ENCODE measurements around the gene CD180.

CD180 gene

DNA sequence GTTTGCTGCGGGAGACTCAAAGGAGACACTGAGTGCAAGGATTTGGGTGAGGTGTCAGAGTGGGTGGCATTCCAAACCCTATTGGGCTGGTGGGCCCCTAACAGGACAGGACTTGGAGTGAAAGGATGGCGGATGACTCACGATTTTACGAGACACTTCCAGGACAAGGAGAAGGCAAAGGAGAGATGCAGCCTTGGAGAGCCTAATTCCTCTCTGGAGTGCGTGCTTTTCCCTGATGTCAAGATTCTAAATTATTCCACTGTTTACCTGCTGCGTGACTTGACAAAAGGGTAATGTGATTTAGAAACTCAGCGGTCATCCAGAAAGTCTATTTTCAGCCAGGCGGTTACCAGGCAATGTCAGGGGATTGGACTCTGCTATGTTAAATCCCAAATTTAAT, 41.6 kb upstream of the CD180 start:
- H3K79me2 ChIP-seq (ENCODE audit: insufficient read depth, low read depth): no peaks in the 10 kb centered on the region
- no peaks in the 10 kb centered on the region for H3K27me3 ChIP-seq (ENCODE audit: insufficient read depth, low read depth)
- no peaks in the 10 kb centered on the region for H4K20me1 ChIP-seq (ENCODE audit: insufficient read depth)
- TF ChIP-seq CTCF (conservative IDR thresholded peaks at IDR 0.05; ENCODE audit: low read depth, low read length): no peak
- H3K9ac ChIP-seq: no peak overlapping the region
- no peak overlapping the region for H3K27ac ChIP-seq
- H3K4me2 ChIP-seq: no peak overlapping the region
- peaks cover 8% of the 10 kb centered on the region for H3K4me1 ChIP-seq (ENCODE audit: low read depth, poor library complexity, severe bottlenecking)
- H3K36me3 ChIP-seq (ENCODE audit: insufficient read depth): no peaks in the 10 kb centered on the region
- no peak overlapping the region for H2AFZ ChIP-seq (ENCODE audit: low read depth)
- H3K4me3 ChIP-seq (IDR thresholded peaks at IDR 0.05; ENCODE audit: insufficient read depth, low read depth, low read length): no peak overlapping the region

DNA sequence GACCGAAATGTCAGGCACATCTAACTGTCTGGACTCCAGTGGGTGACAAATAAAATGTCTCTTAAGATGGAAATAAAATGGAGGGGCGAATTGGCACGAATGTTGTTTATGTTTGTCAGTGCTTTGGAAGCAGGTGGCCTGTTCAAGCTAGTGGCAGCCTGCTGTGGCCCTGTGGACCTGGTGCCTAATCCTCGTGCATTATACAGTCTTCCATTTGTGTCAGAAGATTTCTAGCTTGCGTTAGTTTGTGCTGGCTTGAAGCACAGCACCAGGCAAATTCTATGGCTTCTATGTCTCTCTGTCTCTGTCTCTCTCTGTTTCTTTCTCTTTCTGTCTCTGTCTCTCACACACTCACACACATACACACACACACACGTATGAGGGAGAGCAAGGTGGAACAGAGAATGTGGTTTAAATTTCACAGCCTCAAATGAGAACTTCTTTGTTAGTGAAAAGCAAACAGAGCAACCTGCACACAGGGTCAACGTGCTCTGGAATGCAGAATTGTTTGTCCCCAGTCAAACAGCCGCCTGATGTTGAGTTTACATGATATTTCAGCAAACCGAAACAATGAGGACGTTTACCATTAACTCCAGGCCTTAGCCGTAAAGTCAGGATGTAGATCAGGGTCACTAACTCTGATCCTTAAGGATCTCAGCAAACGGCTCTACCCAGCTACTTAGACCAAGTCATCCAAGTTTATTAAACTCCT, 39.0 kb upstream of the CD180 start:
- no peak overlapping the region for H3K27ac ChIP-seq
- no peaks in the 10 kb centered on the region for H3K79me2 ChIP-seq (ENCODE audit: insufficient read depth, low read depth)
- H4K20me1 ChIP-seq (ENCODE audit: insufficient read depth): no peaks in the 10 kb centered on the region
- H3K4me1 ChIP-seq (ENCODE audit: low read depth, poor library complexity, severe bottlenecking): peaks cover 8% of the 10 kb centered on the region
- no peak overlapping the region for H3K4me2 ChIP-seq
- H3K9ac ChIP-seq: no peak overlapping the region
- no peak overlapping the region for H3K4me3 ChIP-seq (IDR thresholded peaks at IDR 0.05; ENCODE audit: insufficient read depth, low read depth, low read length)
- no peaks in the 10 kb centered on the region for H3K27me3 ChIP-seq (ENCODE audit: insufficient read depth, low read depth)
- H2AFZ ChIP-seq (ENCODE audit: low read depth): no peak overlapping the region
- no peak for TF ChIP-seq CTCF (conservative IDR thresholded peaks at IDR 0.05; ENCODE audit: low read depth, low read length)
- H3K36me3 ChIP-seq (ENCODE audit: insufficient read depth): no peaks in the 10 kb centered on the region

GRCh38 chr5:67234671-67235176, 38.1 kb upstream of the CD180 start:
- Histone ChIP-seq H3K4me2 (no peak overlapping the region), H2AFZ (ENCODE audit: low read depth) (no peak overlapping the region), H3K27me3 (ENCODE audit: insufficient read depth, low read depth) (no peaks in the 10 kb centered on the region), H3K79me2 (ENCODE audit: insufficient read depth, low read depth) (no peaks in the 10 kb centered on the region), H3K36me3 (ENCODE audit: insufficient read depth) (no peaks in the 10 kb centered on the region), H3K4me1 (ENCODE audit: low read depth, poor library complexity, severe bottlenecking) (peaks cover 8% of the 10 kb centered on the region), H3K4me3 (IDR thresholded peaks at IDR 0.05; ENCODE audit: insufficient read depth, low read depth, low read length) (no peak overlapping the region), H4K20me1 (ENCODE audit: insufficient read depth) (no peaks in the 10 kb centered on the region), H3K9ac (no peak overlapping the region), H3K27ac (no peak overlapping the region)
- no peak for TF ChIP-seq CTCF (conservative IDR thresholded peaks at IDR 0.05; ENCODE audit: low read depth, low read length)

DNA sequence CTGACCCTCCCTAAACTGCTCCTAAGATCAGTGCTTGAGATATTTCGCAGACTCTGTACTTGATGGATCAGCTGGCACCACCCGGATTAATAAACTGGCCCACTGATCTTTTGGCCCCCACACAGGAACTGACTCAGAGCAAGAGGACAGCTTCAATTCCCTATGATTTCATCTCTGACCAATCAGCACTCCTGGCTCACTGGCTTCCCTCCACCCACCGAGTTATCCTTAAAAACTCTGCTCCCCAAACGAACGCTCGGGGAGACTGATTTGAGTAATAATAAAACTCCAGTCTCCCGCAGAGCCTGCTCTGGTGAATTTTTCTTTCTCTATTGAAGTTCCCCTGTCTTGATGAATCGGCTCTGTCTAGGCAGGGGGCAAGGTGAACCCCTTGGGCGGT, 36.5 kb upstream of the CD180 start:
- no peak overlapping the region for H3K4me2 ChIP-seq
- H3K9ac ChIP-seq: no peak overlapping the region
- H2AFZ ChIP-seq (ENCODE audit: low read depth): no peak overlapping the region
- no peak overlapping the region for H3K4me3 ChIP-seq (IDR thresholded peaks at IDR 0.05; ENCODE audit: insufficient read depth, low read depth, low read length)
- no peaks in the 10 kb centered on the region for H3K79me2 ChIP-seq (ENCODE audit: insufficient read depth, low read depth)
- H3K27ac ChIP-seq: no peak overlapping the region
- no peaks in the 10 kb centered on the region for H4K20me1 ChIP-seq (ENCODE audit: insufficient read depth)
- H3K36me3 ChIP-seq (ENCODE audit: insufficient read depth): no peaks in the 10 kb centered on the region
- TF ChIP-seq CTCF (conservative IDR thresholded peaks at IDR 0.05; ENCODE audit: low read depth, low read length): no peak
- H3K27me3 ChIP-seq (ENCODE audit: insufficient read depth, low read depth): no peaks in the 10 kb centered on the region
- H3K4me1 ChIP-seq (ENCODE audit: low read depth, poor library complexity, severe bottlenecking): peaks cover 8% of the 10 kb centered on the region
